ENCODE data around the gene SDHC. TPM values are rescaled to one million over a fixed set of nuclear protein-coding genes. Genes with fewer than 3 reads are reported as not detected.
"Not testable (repeated sequence)": the region's sequence is repeated elsewhere in the genome, so short reads cannot be mapped to it uniquely, and the experiment has no call there.

Gene SDHC
- total RNA-seq, 1 donor from 2014 or later = 103 TPM

- DNase-seq (ENCODE audit: low read depth) = peak; percentile 84
Observed at GRCh38 chr1:161382214-161383019, 68.2 kb downstream of the SDHC start.

GRCh38 chr1:161388639-161389038, 74.5 kb downstream of the SDHC start:
- DNase-seq (ENCODE audit: low read depth) = no peak

- DNase-seq (ENCODE audit: low read depth) = not testable (repeated sequence)
Observed at GRCh38 chr1:161389158-161389557, 75.0 kb downstream of the SDHC start.

- peak; percentile 93 for DNase-seq (ENCODE audit: low read depth)
Observed at GRCh38 chr1:161389691-161390558, 75.7 kb downstream of the SDHC start.

- DNase-seq (ENCODE audit: low read depth) = no peak
Observed at GRCh38 chr1:161390559-161390858, 76.3 kb downstream of the SDHC start.

GRCh38 chr1:161391136-161391535, 77.0 kb downstream of the SDHC start:
- DNase-seq (ENCODE audit: low read depth) = not testable (repeated sequence)

- DNase-seq (ENCODE audit: low read depth) = no peak
Observed at GRCh38 chr1:161391611-161392010, 77.4 kb downstream of the SDHC start.

- DNase-seq (ENCODE audit: low read depth) = no peak
Observed at GRCh38 chr1:161393151-161393550, 79.0 kb downstream of the SDHC start.

- not testable (repeated sequence) for DNase-seq (ENCODE audit: low read depth)
Observed at GRCh38 chr1:161397038-161397437, 82.9 kb downstream of the SDHC start.

- DNase-seq (ENCODE audit: low read depth) = no peak
Observed at GRCh38 chr1:161398900-161399256, 84.7 kb downstream of the SDHC start.

- DNase-seq (ENCODE audit: low read depth) = peak; percentile 82
Observed at GRCh38 chr1:161399257-161399998, 85.2 kb downstream of the SDHC start.

GRCh38 chr1:161402446-161402845, 88.3 kb downstream of the SDHC start:
- no peak for DNase-seq (ENCODE audit: low read depth)

GRCh38 chr1:161404051-161404597, 89.9 kb downstream of the SDHC start:
- DNase-seq (ENCODE audit: low read depth) = no peak

- DNase-seq (ENCODE audit: low read depth) = not testable (repeated sequence)
Observed at GRCh38 chr1:161406551-161406950, 92.4 kb downstream of the SDHC start.

- DNase-seq (ENCODE audit: low read depth) = no peak
Observed at GRCh38 chr1:161407451-161407985, 93.3 kb downstream of the SDHC start.

GRCh38 chr1:161408429-161409052, 94.4 kb downstream of the SDHC start:
- DNase-seq (ENCODE audit: low read depth) = no peak

- DNase-seq (ENCODE audit: low read depth) = not testable (repeated sequence)
Observed at GRCh38 chr1:161409848-161410635, 95.9 kb downstream of the SDHC start.

- DNase-seq (ENCODE audit: low read depth) = not testable (repeated sequence)
Observed at GRCh38 chr1:161410636-161410970, 96.4 kb downstream of the SDHC start.
